ENCODE measurements around the gene IFITM5.
"Not testable (repeated sequence)": the region's sequence is repeated elsewhere in the genome, so short reads cannot be mapped to it uniquely, and the experiment has no call there.

DNA sequence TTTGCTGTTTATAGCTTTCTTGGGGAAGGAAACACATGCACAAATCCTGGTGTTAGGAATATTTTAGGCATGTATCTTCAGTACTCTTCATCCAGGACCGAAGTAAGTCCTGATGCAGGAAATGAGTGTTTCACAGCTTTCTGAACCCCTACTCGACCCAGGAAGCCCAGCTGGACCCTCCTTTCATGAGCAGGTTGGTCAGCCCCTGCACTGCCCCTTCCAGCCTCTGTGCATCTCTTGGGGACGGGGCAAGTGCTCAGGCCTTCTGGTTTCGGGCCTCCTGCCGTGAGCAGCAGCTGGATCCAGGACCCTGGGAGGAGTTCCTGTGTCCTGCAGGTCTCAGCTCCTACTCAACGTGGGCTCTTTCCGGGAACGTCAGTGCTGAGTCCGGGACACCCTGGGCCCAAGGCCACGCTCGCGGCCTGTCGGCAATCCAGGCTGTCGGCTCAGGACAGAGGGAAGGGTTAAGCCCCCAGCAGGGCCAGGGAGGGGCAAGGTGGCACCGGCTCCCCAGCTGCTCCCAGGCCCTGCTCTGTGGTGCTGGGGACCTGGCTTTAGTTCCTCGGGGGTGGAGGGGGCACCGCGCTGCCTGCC lies 10.8 kb upstream of the IFITM5 start:
- TF ChIP-seq, protein P1, sequence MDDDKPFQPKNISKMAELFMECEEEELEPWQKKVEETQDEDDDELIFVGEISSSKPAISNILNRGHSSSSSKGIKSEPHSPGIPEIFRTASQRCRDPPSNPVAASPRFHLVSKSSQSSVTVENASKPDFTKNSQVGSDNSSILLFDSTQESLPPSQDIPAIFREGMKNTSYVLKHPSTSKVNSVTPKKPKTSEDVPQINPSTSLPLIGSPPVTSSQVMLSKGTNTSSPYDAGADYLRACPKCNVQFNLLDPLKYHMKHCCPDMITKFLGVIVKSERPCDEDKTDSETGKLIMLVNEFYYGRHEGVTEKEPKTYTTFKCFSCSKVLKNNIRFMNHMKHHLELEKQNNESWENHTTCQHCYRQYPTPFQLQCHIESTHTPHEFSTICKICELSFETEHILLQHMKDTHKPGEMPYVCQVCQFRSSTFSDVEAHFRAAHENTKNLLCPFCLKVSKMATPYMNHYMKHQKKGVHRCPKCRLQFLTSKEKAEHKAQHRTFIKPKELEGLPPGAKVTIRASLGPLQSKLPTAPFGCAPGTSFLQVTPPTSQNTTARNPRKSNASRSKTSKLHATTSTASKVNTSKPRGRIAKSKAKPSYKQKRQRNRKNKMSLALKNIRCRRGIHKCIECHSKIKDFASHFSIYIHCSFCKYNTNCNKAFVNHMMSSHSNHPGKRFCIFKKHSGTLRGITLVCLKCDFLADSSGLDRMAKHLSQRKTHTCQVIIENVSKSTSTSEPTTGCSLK (tag by site-specific recombination; IDR thresholded peaks at IDR 0.05) = not testable (repeated sequence)
- TF ChIP-seq, protein P2, sequence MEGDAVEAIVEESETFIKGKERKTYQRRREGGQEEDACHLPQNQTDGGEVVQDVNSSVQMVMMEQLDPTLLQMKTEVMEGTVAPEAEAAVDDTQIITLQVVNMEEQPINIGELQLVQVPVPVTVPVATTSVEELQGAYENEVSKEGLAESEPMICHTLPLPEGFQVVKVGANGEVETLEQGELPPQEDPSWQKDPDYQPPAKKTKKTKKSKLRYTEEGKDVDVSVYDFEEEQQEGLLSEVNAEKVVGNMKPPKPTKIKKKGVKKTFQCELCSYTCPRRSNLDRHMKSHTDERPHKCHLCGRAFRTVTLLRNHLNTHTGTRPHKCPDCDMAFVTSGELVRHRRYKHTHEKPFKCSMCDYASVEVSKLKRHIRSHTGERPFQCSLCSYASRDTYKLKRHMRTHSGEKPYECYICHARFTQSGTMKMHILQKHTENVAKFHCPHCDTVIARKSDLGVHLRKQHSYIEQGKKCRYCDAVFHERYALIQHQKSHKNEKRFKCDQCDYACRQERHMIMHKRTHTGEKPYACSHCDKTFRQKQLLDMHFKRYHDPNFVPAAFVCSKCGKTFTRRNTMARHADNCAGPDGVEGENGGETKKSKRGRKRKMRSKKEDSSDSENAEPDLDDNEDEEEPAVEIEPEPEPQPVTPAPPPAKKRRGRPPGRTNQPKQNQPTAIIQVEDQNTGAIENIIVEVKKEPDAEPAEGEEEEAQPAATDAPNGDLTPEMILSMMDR (tag by site-specific recombination; IDR thresholded peaks at IDR 0.05) = not testable (repeated sequence)
- not testable (repeated sequence) for TF ChIP-seq ZNF837 (tag by site-specific recombination; IDR thresholded peaks at IDR 0.05); ZNF274 (IDR thresholded peaks at IDR 0.05; ENCODE audit: low read length); ZNF274 (tag by site-specific recombination; IDR thresholded peaks at IDR 0.05; ENCODE audit: borderline replicate concordance); ZSCAN30 (tag by site-specific recombination; IDR thresholded peaks at IDR 0.05); GLI4 (tag by site-specific recombination; IDR thresholded peaks at IDR 0.05)

Data from HEK293 (cell line).